Right cardiac atrium (tissue), 5 donors: ENCODE data around the gene C5. TPM values are rescaled to one million over a fixed set of nuclear protein-coding genes. Genes with fewer than 3 reads are reported as not detected.

Experiments used
- ATAC-seq, 2 donors: fragments of 200-7000 bp; cut with Tn5 transposase; one replicate each; pipeline versions ENCODE4 v1.8.0 to v1.9.1; 2020; ENCODE audit warnings: moderate library complexity in 2 of 2, mild to moderate bottlenecking in 1 of 2
- DNase-seq, 3 donors: peaks; one replicate each; pipeline ENCODE4 v3.0.0-alpha.2; 2020
- H3K27ac ChIP-seq: one replicate; pipeline ENCODE4 v1.5.1; 2013; ENCODE audit warnings: mild to moderate bottlenecking, low read length, control low read depth, moderate library complexity
- H3K27me3 ChIP-seq: one replicate; pipeline ENCODE4 v1.6.1; 2013; ENCODE audit not compliant: control insufficient read depth, insufficient read depth
- H3K4me1 ChIP-seq: one replicate; pipeline ENCODE4 v1.6.1; 2013; ENCODE audit warnings: low read length; ENCODE audit not compliant: control insufficient read depth, insufficient read depth
- H3K4me3 ChIP-seq: one replicate; pipeline ENCODE4 v1.5.1; 2013; ENCODE audit warnings: low read length, control low read depth
- H3K9me3 ChIP-seq: one replicate; pipeline ENCODE4 v1.6.1; 2013; ENCODE audit warnings: low read length; ENCODE audit not compliant: control insufficient read depth
- WGBS: extraction: QIAGEN DNeasy Blood & Tissue Kit; methylation state at CpG from one replicate; pipeline ENCODE4 v1.1.7; 2013; 5-methylcytosine and 5-hydroxymethylcytosine counted together
- intact Hi-C, 4 donors: fragments of 100-400 bp; cut with DNase I; formaldehyde crosslinking; loops; one replicate each; pipeline versions ENCODE4 v1.11.0 to v1.14.0; 2022 to 2023
- polyA plus RNA-seq: library from polyadenylated mRNA; stranded (reverse); fragments of 200-250 nt; gene quantifications from one replicate; pipeline ENCODE4 v1.2.3, GENCODE V29; 2013
- total RNA-seq, 4 donors: library from RNA; stranded (reverse); fragmentation: NEBNext Ultra II Directional; extraction: Animal tissue kit (Norgen Biotek cat#: 25700); gene quantifications; one replicate each; pipeline ENCODE4 v1.2.1, GENCODE V29; 2021
- donor health status: healthy with polysubstance abuse.
- donor health status: DM: no; HTN: yes; CAD: no.
- donor health status: DM: no; HTN: no; CAD: no.
- donor health status: DM: no; HTN: yes; CAD: no; lungs with severe emphysema.
- donor health status: DM: yes; HTN: yes; CAD: no.

C5 gene
- total and polyA plus RNA-seq, 5 donors = 0.67 to 1.9 (median 1.5) TPM

DNA sequence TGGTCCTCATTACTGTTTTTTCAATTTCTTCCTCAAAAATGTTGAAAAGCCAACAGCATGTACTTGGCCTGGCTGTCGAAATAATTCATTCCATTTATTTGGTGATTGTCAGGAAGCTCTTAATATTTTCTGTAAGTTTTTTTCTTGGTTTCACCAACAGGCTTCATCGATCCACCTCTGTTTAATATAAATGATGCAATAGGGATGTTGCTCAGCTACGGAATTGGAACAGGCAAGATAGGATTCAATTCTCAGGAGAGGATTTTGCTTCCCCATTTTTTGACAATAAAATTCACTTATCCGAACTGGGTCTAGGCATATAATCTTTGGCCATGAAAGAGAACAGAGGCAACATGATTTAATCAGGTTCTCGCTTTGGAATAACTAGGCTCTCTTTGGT, 30.8 kb downstream of the C5 start:
- intact Hi-C loops = no loop called here
- no peak for DNase-seq
- Histone ChIP-seq H3K4me3 (no peak overlapping the region), H3K27me3 (no peaks in the 10 kb centered on the region), H3K9me3 (no peaks in the 10 kb centered on the region), H3K4me1 (no peaks in the 10 kb centered on the region), H3K27ac (no peak overlapping the region)
- WGBS = 71% methylated on average over 5 of the region's 5 CpGs
- ATAC-seq = no peak

DNA sequence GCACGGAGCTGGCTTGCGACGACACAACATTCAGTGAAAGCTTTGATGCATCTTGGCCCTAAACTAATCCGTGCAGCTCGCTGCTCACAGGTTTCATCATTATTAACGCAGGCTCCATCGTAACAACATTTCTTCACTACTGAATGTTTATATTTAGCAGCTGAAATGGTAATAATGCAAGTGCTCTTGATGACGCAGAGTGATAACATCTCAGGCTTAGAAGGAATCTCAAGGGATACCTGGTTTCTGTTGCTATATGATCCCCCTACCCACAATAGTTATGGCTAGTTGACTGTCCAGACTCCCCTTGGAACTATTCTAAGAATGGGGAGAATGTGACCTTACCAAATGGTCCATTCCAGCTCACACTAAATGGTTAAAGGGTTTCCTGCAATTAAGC, 36.2 kb downstream of the C5 start:
- Histone ChIP-seq H3K4me3 (no peak overlapping the region), H3K27ac (no peak overlapping the region), H3K27me3 (no peaks in the 10 kb centered on the region), H3K4me1 (peaks cover 1% of the 10 kb centered on the region), H3K9me3 (peaks cover 3% of the 10 kb centered on the region)
- no peak for DNase-seq
- WGBS = 90% methylated on average over 8 of the region's 8 CpGs
- no peak for ATAC-seq
- intact Hi-C loops = no loop called here

DNA sequence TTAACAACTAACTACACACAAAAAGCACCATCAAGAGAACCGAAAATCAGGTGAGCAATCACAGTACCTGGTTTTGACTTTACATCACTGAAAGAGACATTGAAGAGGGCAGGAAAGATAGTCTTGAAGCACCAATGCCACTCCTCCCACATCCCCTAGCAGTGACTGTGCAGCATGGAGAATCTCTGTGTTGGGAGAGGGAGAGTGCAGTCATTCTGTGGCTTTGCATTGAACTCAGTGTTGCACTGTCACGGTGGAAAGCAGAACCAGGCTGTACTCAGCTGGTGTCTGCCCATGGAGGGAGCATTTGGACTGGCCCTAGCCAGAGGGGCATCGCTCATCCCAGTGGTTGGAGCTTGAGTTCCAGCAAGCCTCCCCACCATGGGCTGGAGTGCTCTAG, 40.4 kb downstream of the C5 start:
- Histone ChIP-seq H3K4me1 (peaks cover 1% of the 10 kb centered on the region), H3K27me3 (no peaks in the 10 kb centered on the region), H3K27ac (no peak overlapping the region), H3K9me3 (peaks cover 3% of the 10 kb centered on the region), H3K4me3 (no peak overlapping the region)
- intact Hi-C loops = loop anchor here in 1 of 4 donors (10.0 kb wide), 1 partner anchor 55 kb away; no protein-coding TSS in a partner anchor
- DNase-seq = no peak
- WGBS = 90% methylated on average over 3 of the region's 3 CpGs
- ATAC-seq = no peak

DNA sequence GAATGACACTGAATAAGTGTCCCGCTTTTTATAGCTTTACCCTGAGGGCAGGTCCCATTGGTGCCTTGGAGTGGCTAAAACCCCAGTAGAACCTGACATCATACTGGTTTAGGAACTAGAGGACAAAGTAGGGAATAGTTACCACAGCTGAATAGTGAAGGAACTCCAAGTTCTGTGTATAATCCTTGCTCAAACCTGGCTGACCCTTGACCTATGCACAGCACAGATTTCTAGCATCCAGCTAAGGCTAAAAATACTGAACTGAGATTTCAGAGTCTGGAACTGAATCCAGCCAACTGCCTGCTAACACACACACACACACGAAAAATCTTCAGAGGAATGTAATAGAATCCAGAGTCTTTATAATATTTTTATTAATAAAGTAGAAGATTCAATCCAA, 50.8 kb downstream of the C5 start:
- 95% methylated on average over 2 of the region's 2 CpGs for WGBS
- H3K4me1 ChIP-seq = no peaks in the 10 kb centered on the region
- H3K27me3 ChIP-seq = no peaks in the 10 kb centered on the region
- no peaks in the 10 kb centered on the region for H3K9me3 ChIP-seq
- DNase-seq (no peak), ATAC-seq (no peak)
- H3K4me3 ChIP-seq = no peak overlapping the region
- intact Hi-C loops = no loop called here
- H3K27ac ChIP-seq = no peak overlapping the region

DNA sequence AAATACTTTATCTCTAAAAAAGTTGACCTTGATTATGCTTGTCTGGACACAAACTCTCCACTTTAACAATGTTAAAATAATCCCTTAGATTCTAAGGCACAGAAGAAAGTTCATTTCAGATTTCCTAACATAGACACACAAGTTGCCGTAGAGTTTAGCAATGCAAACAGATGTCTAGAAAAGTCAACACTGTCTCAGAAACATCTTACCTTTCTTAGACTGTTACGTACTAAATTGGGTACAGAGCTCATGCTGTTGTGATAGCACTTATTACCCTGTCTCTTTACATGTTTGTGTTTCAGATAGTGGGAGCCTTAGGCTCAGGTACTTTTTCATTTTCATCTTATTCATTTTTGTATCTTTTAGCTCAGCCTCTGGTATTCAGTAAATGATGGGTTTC, 52.0 kb downstream of the C5 start:
- no peak for ATAC-seq
- WGBS = 98% methylated on average over 2 of the region's 2 CpGs
- DNase-seq = no peak
- Histone ChIP-seq H3K27me3 (no peaks in the 10 kb centered on the region), H3K27ac (no peak overlapping the region), H3K4me3 (no peak overlapping the region), H3K9me3 (no peaks in the 10 kb centered on the region), H3K4me1 (no peaks in the 10 kb centered on the region)
- intact Hi-C loops = no loop called here

DNA sequence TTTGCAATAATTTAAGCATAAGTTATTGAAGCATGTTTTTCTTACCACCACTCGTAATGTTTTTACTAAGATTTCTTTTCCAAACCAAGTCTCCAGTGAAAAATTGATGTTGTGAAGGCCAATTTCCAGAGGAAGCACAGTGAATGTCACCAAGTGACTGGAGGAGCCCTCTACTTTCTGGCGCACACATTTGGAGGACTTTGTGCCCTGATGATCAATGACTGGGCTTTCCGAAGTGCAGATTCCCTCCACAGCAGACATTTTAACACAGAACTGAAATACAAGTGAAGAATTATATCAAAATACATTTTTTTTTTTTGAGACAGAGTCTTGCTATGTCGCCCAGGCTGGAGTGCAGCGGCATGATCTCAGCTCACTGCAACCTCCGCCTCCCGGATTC, 52.6 kb downstream of the C5 start:
- intact Hi-C loops = no loop called here
- no peak for ATAC-seq

DNA sequence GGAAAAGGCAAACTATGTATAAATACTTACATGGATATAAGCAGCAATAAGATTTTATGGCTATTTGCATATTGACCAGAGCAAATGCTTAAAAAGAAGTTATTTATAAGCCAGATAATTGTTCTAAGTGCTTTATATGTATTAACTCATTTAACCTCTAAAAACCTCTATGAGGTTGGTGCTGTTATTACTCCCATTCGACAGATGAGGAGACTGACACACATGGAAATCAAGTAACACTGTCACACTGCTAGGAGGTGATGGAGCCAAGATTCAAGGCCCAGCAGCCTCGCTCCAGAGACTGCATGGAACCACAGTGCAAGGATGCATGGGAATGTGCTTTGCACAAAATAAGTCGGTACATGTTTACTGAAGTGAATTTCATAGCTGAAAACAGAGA, 53.7 kb downstream of the C5 start:
- Histone ChIP-seq H3K4me1 (no peaks in the 10 kb centered on the region), H3K9me3 (no peaks in the 10 kb centered on the region), H3K27ac (no peak overlapping the region), H3K27me3 (no peaks in the 10 kb centered on the region), H3K4me3 (no peak overlapping the region)
- intact Hi-C loops = no loop called here
- no peak for ATAC-seq
- no peak for DNase-seq
- 80% methylated on average over 3 of the region's 3 CpGs for WGBS

More for the DNA sequence above, 52.6 kb downstream of the C5 start:
- WGBS = 90% methylated on average over 7 of the region's 7 CpGs
- H3K4me1 ChIP-seq = no peaks in the 10 kb centered on the region
- H3K27me3 ChIP-seq = no peaks in the 10 kb centered on the region
- H3K4me3 ChIP-seq = no peak overlapping the region
- no peak for DNase-seq
- no peaks in the 10 kb centered on the region for H3K9me3 ChIP-seq
- no peak overlapping the region for H3K27ac ChIP-seq

DNA sequence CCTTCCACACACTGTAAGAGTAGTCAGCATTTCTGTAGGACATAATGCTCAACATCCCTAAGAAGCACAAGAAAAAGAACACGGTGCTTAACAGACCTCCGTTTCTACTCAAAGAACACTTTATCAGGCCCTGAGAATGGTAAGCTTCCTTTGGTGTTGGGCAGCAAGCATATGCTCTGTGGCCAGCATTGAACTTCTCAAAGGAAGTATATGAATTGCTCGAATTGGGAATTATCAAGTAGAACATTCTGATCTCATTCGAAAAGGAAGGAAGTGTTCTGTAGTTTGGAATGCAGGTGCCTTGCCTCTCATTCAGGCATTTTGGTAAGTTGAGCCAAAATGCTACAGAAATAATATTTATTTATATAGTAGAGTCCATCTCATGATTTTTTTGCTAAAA, 61.0 kb downstream of the C5 start:
- WGBS = 71% methylated on average over 4 of the region's 4 CpGs
- ATAC-seq = peak in 1 of 2 donors; percentile 29
- no peak for DNase-seq
- intact Hi-C loops = loop anchor here in 1 of 4 donors (10.0 kb wide), 1 partner anchor 66 kb away; the partner anchor contains the start of gene C5
- Histone ChIP-seq H3K27me3 (no peaks in the 10 kb centered on the region), H3K4me1 (peaks cover 2% of the 10 kb centered on the region), H3K27ac (no peak overlapping the region), H3K4me3 (no peak overlapping the region), H3K9me3 (no peaks in the 10 kb centered on the region)

DNA sequence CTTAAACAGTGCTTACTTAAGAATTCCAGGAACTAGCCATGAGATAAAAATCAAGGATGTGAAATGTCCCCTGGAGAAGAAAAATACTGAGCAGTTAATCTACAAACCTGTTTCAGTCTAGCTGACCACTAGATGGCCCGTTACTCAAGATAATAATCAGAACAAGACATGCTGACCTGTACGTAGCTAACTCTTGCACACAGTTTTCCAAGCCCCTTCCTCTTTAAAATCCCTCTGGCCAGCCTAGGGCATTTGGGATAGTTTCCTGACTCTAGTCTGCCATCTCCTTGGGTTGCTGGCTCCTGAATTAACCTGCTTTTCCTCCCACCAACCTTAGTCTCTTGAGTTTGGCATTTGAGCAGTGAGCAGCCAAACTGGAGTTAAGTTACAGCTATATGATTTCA, 64.3 kb downstream of the C5 start:
- WGBS = 8% methylated on average over 2 of the region's 2 CpGs

DNA sequence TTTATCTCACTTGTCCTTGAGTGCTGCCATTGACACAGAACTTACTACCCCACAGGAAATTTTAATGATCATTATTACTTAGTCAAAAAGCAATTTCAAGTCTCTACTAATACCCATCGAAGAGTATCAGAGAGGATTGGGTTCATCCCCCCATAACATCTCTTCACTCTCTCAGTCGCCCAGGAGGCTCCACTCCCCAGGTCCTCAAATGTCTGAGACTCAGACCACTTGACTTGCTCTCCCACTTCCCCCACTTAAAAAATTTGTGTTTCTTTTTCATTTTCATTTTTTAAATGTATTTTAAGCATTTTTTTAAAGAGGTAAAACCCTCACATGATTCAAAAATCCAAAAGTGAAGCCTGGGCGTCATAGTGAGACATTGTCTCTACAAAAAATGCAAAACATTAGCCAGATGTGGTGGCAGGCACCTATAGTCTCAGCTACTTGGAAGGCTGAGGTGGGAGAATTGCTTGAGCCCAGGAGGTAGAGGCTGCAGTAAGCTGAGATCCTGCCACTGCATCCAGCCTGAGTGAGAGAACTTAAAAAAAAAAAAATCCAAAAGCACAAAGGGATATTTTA, 66.7 kb downstream of the C5 start:
- ATAC-seq (no peak), DNase-seq (no peak)
- H3K4me1 ChIP-seq = no peaks in the 10 kb centered on the region
- 95% methylated on average over 3 of the region's 3 CpGs for WGBS
- H3K9me3 ChIP-seq = no peaks in the 10 kb centered on the region
- intact Hi-C loops = loop anchor here in 3 of 4 donors (5.0 to 10.0 kb wide), 3 partner anchors 71 to 79 kb away; partner anchors contain the start of gene C5 (in 1 of the 3)
- H3K27me3 ChIP-seq = no peaks in the 10 kb centered on the region
- H3K27ac ChIP-seq = no peak overlapping the region
- H3K4me3 ChIP-seq = no peak overlapping the region

More for the DNA sequence above, 64.3 kb downstream of the C5 start:
- peaks cover 2% of the 10 kb centered on the region for H3K4me1 ChIP-seq
- no peak overlapping the region for H3K27ac ChIP-seq
- DNase-seq (no peak), ATAC-seq (peak; percentile 71 to 81)
- no peak overlapping the region for H3K4me3 ChIP-seq
- intact Hi-C loops = loop anchor here in 1 of 4 donors (10.0 kb wide), 1 partner anchor 69 kb away; the partner anchor contains the start of gene C5
- no peaks in the 10 kb centered on the region for H3K9me3 ChIP-seq
- H3K27me3 ChIP-seq = no peaks in the 10 kb centered on the region

DNA sequence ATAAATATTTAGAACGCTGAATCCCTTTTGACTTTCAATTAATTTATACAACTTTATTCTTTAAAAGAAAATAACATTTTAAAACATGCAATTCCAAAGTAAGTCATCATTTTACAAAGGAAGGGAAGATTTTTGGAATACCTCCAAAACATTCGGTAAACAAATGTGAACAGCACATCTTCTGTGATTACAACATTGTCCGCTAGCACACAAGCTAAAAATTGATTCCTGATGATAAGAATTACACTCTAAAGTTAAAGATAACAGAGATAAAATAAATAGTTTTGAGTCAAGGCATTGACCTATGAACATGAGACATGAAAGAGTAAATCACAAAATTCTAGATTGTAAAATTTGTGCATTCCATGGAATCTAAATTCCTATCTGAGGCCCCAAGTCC, 67.2 kb downstream of the C5 start:
- WGBS = 62% methylated on average over 3 of the region's 3 CpGs
- no peak overlapping the region for H3K27ac ChIP-seq
- no peak overlapping the region for H3K4me3 ChIP-seq
- DNase-seq (no peak), ATAC-seq (no peak)
- intact Hi-C loops = loop anchor here in 3 of 4 donors (5.0 to 10.0 kb wide), 3 partner anchors 72 to 79 kb away; partner anchors contain the start of gene C5 (in 1 of the 3)
- H3K27me3 ChIP-seq = no peaks in the 10 kb centered on the region
- no peaks in the 10 kb centered on the region for H3K4me1 ChIP-seq
- no peaks in the 10 kb centered on the region for H3K9me3 ChIP-seq
